Spinal cord (tissue), 10 donors: ENCODE measurements around the gene SMAD6. TPM values are rescaled to one million over a fixed set of nuclear protein-coding genes. Genes with fewer than 3 reads are reported as not detected.

Experiments
- DNase-seq, 6 donors: peaks; one replicate each; pipeline versions ENCODE4 v3.0.0 to v3.0.0-alpha.2; 2013 to 2015; ENCODE audit warnings: low spot score in 6 of 6, low read depth in 4 of 6
- H3K27ac ChIP-seq: one replicate; pipeline ENCODE4 v1.5.1; 2013; ENCODE audit warnings: low read depth, low read length, control low read depth
- H3K27me3 ChIP-seq: one replicate; pipeline ENCODE4 v1.6.1; 2013; ENCODE audit warnings: low read length; ENCODE audit not compliant: control insufficient read depth, insufficient read depth
- H3K36me3 ChIP-seq: one replicate; pipeline ENCODE4 v1.6.1; 2013; ENCODE audit warnings: low read length; ENCODE audit not compliant: control insufficient read depth, insufficient read depth
- H3K4me1 ChIP-seq: one replicate; pipeline ENCODE4 v1.6.1; 2013; ENCODE audit warnings: low read length; ENCODE audit not compliant: control insufficient read depth, insufficient read depth
- H3K4me3 ChIP-seq: one replicate; pipeline ENCODE4 v1.5.1; 2013; ENCODE audit warnings: low read depth, low read length, control low read depth
- H3K9me3 ChIP-seq: one replicate; pipeline ENCODE4 v1.6.1; 2013; ENCODE audit warnings: low read length; ENCODE audit not compliant: control insufficient read depth, insufficient read depth
- WGBS: methylation state at CpG from one replicate; pipeline ENCODE4 v1.1.5; 2013; ENCODE audit warnings: missing lambda C conversion rate; ENCODE audit not compliant: insufficient coverage; 5-methylcytosine and 5-hydroxymethylcytosine counted together
- polyA plus RNA-seq, 2 donors: library from polyadenylated mRNA; unstranded; fragments of 120-200 nt; gene quantifications; one replicate each; pipeline ENCODE4 v1.2.1, GENCODE V29; 2013; ENCODE audit not compliant: insufficient read length in 2 of 2
- total RNA-seq, 2 donors: library from RNA; depleted of rRNA in 1 of 2; stranded (reverse); fragments of 120-200 nt in 1 of 2; fragments of >200 nt in 1 of 2; gene quantifications; one replicate each; pipeline versions ENCODE4 v1.2.3 to v1.2.4, GENCODE V29; 2013 to 2014
- donor health status: healthy.

The SMAD6 gene
- total and polyA plus RNA-seq, 4 donors, result 7.7 to 22.0 (median 10.3) TPM

- H3K9me3 ChIP-seq, result no peaks in the 10 kb centered on the region
- peaks cover 22% of the 10 kb centered on the region for H3K4me1 ChIP-seq
- no peaks in the 10 kb centered on the region for H3K27me3 ChIP-seq
- H3K27ac ChIP-seq, result no peak overlapping the region
- DNase-seq, result no peak
- WGBS, result 61% methylated on average over 2 of the region's 5 CpGs
- no peak overlapping the region for H3K4me3 ChIP-seq
- H3K36me3 ChIP-seq, result peaks cover 14% of the 10 kb centered on the region
Observed at GRCh38 chr15:66722757-66723540, 20.9 kb downstream of the SMAD6 start.

- H3K36me3 ChIP-seq, result peaks cover 14% of the 10 kb centered on the region
- H3K27ac ChIP-seq, result peak overlapping the region; percentile 64
- 81% methylated on average over 1 of the region's 1 CpG for WGBS
- no peak for DNase-seq
- no peak overlapping the region for H3K4me3 ChIP-seq
- no peaks in the 10 kb centered on the region for H3K27me3 ChIP-seq
- H3K9me3 ChIP-seq, result no peaks in the 10 kb centered on the region
- peaks cover 31% of the 10 kb centered on the region for H3K4me1 ChIP-seq
Observed at GRCh38 chr15:66723826-66724731, 22.0 kb downstream of the SMAD6 start.

- Histone ChIP-seq H3K9me3 (no peaks in the 10 kb centered on the region), H3K36me3 (peaks cover 8% of the 10 kb centered on the region), H3K27ac (peak overlapping the region; percentile 64), H3K27me3 (no peaks in the 10 kb centered on the region), H3K4me3 (no peak overlapping the region), H3K4me1 (peaks cover 39% of the 10 kb centered on the region)
- DNase-seq, result peak in 2 of 6 donors; percentile 51 to 79
- WGBS, result 38% methylated on average over 6 of the region's 14 CpGs
Observed at GRCh38 chr15:66724732-66725463, 22.9 kb downstream of the SMAD6 start.

DNA sequence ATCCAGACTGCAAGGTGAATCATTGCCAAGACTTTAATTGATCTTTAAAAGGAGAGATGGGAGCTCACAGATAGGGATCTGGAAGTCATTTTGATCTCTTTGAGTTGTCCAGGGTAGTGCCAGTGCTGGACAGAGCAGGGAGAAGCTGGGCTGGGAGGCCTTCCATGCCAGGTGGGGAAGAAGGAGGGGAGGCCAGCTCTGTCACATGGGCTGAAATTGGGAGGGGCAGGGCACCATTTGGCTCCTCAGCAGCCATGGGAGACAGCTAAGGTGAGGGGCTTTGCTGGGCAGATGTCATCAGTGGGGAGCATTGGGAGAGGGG lies 23.4 kb downstream of the SMAD6 start:
- Histone ChIP-seq H3K9me3 (no peaks in the 10 kb centered on the region), H3K36me3 (peaks cover 8% of the 10 kb centered on the region), H3K4me3 (no peak overlapping the region), H3K4me1 (peaks cover 43% of the 10 kb centered on the region), H3K27me3 (no peaks in the 10 kb centered on the region), H3K27ac (no peak overlapping the region)
- no peak for DNase-seq

- 83% methylated on average over 1 of the region's 2 CpGs for WGBS
- DNase-seq, result no peak
- no peaks in the 10 kb centered on the region for H3K27me3 ChIP-seq
- H3K27ac ChIP-seq, result no peak overlapping the region
- H3K9me3 ChIP-seq, result no peaks in the 10 kb centered on the region
- peaks cover 44% of the 10 kb centered on the region for H3K4me1 ChIP-seq
- H3K4me3 ChIP-seq, result no peak overlapping the region
- peaks cover 6% of the 10 kb centered on the region for H3K36me3 ChIP-seq
Observed at GRCh38 chr15:66726386-66726785, 24.4 kb downstream of the SMAD6 start.

DNA sequence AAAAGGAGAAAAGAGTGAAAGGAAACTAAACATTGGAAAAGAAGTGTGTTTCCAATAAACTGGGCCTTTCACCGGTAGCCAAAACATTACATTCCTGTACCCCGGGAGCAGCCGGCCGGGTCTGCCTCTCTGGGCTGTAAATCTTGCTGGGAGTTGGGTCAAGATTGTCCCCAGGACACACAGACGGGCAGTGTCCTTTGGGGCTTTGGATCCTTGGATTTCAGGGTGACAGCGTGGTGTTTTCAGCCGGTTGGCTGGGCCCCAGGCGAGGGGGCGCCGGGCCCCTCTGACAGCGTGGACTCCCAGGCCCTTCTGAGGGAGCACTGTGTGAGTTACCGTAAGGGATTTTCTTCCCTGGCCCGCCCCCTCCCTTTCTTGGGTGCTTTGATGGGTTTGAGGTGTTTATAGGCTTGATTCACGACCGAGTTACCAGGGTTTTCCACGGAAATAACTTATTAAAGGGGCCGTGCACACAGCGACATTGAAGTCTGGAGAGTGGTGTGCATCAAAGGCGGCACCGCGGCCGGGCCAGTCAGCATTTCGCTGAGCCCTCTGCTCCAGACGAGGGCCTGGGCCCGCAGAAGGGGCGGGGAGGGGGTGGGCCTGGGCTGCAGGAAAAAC lies 27.4 kb downstream of the SMAD6 start:
- peaks cover 6% of the 10 kb centered on the region for H3K36me3 ChIP-seq

DNA sequence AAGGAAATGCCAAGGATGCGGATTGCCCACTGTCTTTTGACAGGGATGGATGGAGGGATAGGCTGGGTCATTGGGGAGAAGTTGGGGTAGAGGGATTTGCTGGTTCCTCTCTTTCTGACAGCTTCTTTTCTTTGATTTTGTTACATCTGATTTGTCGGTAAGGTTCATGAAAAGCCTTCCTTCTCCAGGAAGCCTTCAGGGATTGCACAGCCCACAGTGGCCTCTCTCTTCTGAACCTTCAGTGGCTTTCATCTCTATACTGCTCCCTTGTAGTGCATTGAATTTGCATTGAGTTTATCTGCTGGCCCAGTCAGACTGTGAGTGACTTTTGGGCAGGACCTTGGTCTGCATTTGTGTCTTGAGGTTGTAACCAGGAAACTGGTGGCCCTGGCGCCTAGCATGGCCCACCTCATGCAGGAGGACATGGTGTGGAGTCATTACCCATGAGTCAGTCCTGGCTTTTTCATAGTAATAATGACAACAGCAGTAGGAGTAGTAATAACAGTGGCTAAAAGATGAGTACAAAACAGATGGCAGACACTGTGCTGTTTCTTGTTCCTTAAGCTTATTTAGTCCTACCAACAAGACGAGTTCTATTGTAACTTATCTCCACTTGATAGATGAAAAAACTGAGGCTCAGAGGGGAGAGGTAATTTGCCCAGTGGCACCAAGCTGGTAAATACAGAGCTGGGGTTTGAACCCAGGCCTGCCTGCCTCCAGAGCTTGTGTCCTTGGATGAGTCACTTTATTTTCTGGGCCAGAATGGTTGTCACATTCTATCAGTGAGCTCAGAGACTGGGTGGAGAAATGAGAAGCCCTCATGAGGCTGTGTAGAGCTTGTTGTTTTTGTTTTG lies 28.4 kb downstream of the SMAD6 start:
- Histone ChIP-seq H3K27me3 (no peaks in the 10 kb centered on the region), H3K9me3 (no peaks in the 10 kb centered on the region), H3K36me3 (peaks cover 6% of the 10 kb centered on the region), H3K4me1 (peaks cover 43% of the 10 kb centered on the region), H3K27ac (peak overlapping the region; percentile 83), H3K4me3 (no peak overlapping the region)
- WGBS, result 100% methylated on average over 1 of the region's 4 CpGs
- DNase-seq, result no peak

More for the DNA sequence above, 27.4 kb downstream of the SMAD6 start:
- 13% methylated on average over 25 of the region's 26 CpGs for WGBS
- Histone ChIP-seq H3K27me3 (no peaks in the 10 kb centered on the region), H3K27ac (peak overlapping the region; percentile 83), H3K9me3 (no peaks in the 10 kb centered on the region), H3K4me3 (no peak overlapping the region), H3K4me1 (peaks cover 47% of the 10 kb centered on the region)
- peak in 4 of 6 donors; percentile 45 to 78 (median 68) for DNase-seq

DNA sequence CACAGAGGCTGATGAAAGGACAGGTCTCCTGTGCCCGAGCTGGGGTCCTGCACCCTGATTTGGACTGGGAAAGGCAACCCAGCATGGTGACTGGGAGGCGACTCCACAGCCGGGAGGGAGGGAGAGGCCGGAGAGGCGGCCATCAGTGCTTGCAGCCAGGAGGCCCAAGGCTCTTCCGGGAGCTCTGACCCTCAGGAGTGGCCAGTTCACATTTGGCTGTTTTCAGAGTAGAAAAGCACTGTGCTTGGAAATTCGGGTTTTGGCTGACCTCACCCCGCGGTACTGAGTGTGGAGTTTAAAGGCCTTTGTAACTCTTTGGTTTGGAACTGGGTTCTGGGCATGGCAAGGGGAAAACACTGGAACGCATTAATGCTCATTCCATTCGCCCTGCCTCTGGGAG lies 31.9 kb downstream of the SMAD6 start:
- Histone ChIP-seq H3K36me3 (no peaks in the 10 kb centered on the region), H3K4me3 (no peak overlapping the region), H3K27ac (peak overlapping the region; percentile 11), H3K27me3 (no peaks in the 10 kb centered on the region), H3K9me3 (no peaks in the 10 kb centered on the region), H3K4me1 (peaks cover 42% of the 10 kb centered on the region)
- peak in 1 of 6 donors; percentile 67 for DNase-seq
- WGBS, result 43% methylated on average over 11 of the region's 11 CpGs
